NCI-H2081 treated with DMSO at 0.1 percent for 48 hours (cell line): ENCODE results near the gene STK26.
"Not testable (repeated sequence)": the region's sequence is repeated elsewhere in the genome, so short reads cannot be mapped to it uniquely, and the experiment has no call there.

Experiments used
- DNase-seq: peaks from one replicate; lab custom pipeline; 2025; lab: John Stamatoyannopoulos, UW

Gene STK26

DNA sequence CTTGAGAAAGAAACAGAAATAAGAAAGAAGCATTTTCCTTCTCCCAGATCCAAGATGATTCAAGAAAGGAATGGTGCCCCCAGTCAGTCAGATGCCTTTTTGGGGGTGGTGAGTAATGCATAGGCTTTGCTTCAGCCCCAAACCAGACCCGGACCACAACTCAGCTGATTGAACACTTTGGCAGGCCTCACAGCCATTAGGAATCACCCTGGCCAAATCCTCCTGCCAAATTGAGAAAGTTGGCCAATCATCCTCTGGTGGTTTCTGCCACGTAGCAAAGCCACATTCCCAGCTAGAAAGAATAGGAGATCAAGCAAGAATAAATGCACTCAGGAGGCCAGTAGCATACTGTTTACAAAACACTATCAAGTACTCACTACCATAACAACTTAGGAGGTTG lies 71.1 kb downstream of the STK26 start:
- no peak for DNase-seq

DNA sequence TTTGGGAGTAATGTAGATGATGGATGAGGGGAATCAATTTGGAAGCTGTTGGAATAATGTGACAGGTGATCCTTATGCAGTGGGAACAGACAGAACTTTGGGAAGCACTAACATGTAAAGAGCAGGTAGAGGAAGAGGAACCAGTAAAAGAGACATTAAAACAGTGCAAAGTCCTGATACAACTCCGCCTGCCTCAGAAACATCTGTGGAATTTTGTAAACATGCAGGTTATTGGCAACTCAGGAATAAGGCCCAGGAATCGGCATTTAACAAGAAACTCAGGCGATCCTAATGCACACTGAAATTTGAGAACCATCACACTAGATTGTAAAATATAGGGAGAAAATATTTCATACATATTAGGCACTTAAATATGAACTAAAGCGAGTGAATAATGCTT lies 75.6 kb downstream of the STK26 start:
- DNase-seq: not testable (repeated sequence)

DNA sequence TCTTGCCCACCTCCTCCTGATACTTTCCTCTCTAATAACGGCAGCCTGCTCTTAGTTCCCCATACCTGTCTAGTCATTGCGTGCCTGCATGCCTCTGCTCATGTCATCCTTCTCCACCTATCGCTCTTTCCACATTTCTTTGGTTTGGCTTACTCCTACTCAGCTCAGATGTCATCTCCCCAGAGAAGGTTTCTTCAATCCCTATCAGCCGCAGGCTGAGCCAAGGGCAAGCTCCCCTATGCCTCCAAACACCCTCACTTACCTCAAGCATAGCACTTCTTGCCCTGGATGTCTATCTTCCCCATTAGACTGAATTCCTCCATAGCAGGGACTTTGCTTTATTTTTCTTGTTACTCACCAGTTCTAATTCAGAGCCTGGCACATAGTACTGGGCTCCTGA lies 78.1 kb downstream of the STK26 start:
- DNase-seq: no peak

GRCh38 chrX:132101799-132102198 lies 78.7 kb downstream of the STK26 start:
- no peak for DNase-seq

GRCh38 chrX:132107291-132107690 lies 84.2 kb downstream of the STK26 start:
- DNase-seq: no peak

DNA sequence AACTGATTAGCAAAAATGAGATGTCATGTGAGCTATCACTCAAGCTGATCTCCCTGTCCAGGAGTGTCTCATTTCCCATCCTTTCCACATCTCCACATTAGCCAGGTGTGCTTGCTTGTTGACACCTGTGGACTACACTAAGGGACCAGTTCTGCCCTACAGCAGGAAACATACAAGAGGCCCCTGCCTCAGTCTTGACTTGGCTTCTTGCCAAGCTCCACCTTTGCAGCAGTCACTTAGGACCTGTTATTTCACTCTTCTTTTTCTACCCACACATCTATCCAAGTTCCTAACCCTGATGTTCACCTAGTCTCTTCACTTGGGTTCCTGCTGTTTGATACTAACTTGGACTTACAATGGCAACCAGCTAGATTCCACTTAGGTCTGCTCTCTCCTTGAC lies 91.5 kb downstream of the STK26 start:
- DNase-seq: no peak

- no peak for DNase-seq
Observed at GRCh38 chrX:132115792-132116191, 92.7 kb downstream of the STK26 start.

GRCh38 chrX:132118358-132118757 lies 95.3 kb downstream of the STK26 start:
- no peak for DNase-seq

GRCh38 chrX:132119283-132119682 lies 96.2 kb downstream of the STK26 start:
- DNase-seq: no peak

GRCh38 chrX:132119821-132120515 lies 96.9 kb downstream of the STK26 start:
- no peak for DNase-seq

- no peak for DNase-seq
Observed at GRCh38 chrX:132120913-132121312, 97.8 kb downstream of the STK26 start.
